ENCODE data around the gene VPREB1.

GRCh38 chr22:22219140-22219996 is 25.2 kb upstream of the VPREB1 start:
- TF ChIP-seq, protein P1, sequence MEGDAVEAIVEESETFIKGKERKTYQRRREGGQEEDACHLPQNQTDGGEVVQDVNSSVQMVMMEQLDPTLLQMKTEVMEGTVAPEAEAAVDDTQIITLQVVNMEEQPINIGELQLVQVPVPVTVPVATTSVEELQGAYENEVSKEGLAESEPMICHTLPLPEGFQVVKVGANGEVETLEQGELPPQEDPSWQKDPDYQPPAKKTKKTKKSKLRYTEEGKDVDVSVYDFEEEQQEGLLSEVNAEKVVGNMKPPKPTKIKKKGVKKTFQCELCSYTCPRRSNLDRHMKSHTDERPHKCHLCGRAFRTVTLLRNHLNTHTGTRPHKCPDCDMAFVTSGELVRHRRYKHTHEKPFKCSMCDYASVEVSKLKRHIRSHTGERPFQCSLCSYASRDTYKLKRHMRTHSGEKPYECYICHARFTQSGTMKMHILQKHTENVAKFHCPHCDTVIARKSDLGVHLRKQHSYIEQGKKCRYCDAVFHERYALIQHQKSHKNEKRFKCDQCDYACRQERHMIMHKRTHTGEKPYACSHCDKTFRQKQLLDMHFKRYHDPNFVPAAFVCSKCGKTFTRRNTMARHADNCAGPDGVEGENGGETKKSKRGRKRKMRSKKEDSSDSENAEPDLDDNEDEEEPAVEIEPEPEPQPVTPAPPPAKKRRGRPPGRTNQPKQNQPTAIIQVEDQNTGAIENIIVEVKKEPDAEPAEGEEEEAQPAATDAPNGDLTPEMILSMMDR (IDR thresholded peaks at IDR 0.05; ENCODE audit: insufficient read depth, low read depth, low read length), result no peak
- TF ChIP-seq EZH2 (IDR thresholded peaks at IDR 0.05; ENCODE audit: insufficient read depth, low read length), result no peak
